Neural progenitor cell (in vitro differentiated cells): ENCODE data around the gene MAP2.

Source experiments
- EZH2 ChIP-seq: fragments of 200-600 bp; sonication (generic); IDR thresholded peaks from 2 replicates; pipeline ENCODE4 v1.6.1; 2017; ENCODE audit warnings: antibody characterized with exemption, mild to moderate bottlenecking, moderate library complexity
- TF ChIP-seq, protein P1 (sequence below): fragments of 200-600 bp; sonication (generic); IDR thresholded peaks from 2 replicates; pipeline ENCODE4 v1.5.1; 2017; ENCODE audit warnings: antibody characterized with exemption, mild to moderate bottlenecking

GRCh38 chr2:209702775-209703174, 278.9 kb downstream of the MAP2 start:
- TF ChIP-seq, protein P1, sequence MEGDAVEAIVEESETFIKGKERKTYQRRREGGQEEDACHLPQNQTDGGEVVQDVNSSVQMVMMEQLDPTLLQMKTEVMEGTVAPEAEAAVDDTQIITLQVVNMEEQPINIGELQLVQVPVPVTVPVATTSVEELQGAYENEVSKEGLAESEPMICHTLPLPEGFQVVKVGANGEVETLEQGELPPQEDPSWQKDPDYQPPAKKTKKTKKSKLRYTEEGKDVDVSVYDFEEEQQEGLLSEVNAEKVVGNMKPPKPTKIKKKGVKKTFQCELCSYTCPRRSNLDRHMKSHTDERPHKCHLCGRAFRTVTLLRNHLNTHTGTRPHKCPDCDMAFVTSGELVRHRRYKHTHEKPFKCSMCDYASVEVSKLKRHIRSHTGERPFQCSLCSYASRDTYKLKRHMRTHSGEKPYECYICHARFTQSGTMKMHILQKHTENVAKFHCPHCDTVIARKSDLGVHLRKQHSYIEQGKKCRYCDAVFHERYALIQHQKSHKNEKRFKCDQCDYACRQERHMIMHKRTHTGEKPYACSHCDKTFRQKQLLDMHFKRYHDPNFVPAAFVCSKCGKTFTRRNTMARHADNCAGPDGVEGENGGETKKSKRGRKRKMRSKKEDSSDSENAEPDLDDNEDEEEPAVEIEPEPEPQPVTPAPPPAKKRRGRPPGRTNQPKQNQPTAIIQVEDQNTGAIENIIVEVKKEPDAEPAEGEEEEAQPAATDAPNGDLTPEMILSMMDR = no peak
- no peak for TF ChIP-seq EZH2
